Loucy (cell line): ENCODE data around the gene GRIK2.

Experiments used
- H2AFZ ChIP-seq: fragments of 200-600 bp; sonication (generic); 2 replicates; pipeline ENCODE4 v1.6.0; 2016; ENCODE audit warnings: antibody characterized with exemption, mild to moderate bottlenecking, low read length, moderate library complexity
- H3F3A ChIP-seq: fragments of 200-600 bp; 2 replicates; pipeline ENCODE4 v1.6.0; 2016; ENCODE audit warnings: antibody characterized with exemption, low read depth, mild to moderate bottlenecking
- H3K27me3 ChIP-seq: fragments of 200-600 bp; sonication (generic); 2 replicates; pipeline ENCODE4 v1.6.1; 2014; ENCODE audit warnings: low read length, mild to moderate bottlenecking; ENCODE audit not compliant: insufficient read depth, poor library complexity, severe bottlenecking
- H3K36me3 ChIP-seq: fragments of 200-600 bp; sonication (generic); 2 replicates; pipeline ENCODE4 v1.6.1; 2016; ENCODE audit warnings: low read length; ENCODE audit not compliant: insufficient read depth
- H3K4me1 ChIP-seq: fragments of 200-600 bp; sonication (generic); 2 replicates; pipeline ENCODE4 v1.5.1; 2014; ENCODE audit warnings: low read length, mild to moderate bottlenecking; ENCODE audit not compliant: insufficient read depth, poor library complexity, severe bottlenecking
- H3K4me2 ChIP-seq: fragments of 200-600 bp; sonication (generic); 2 replicates; pipeline ENCODE4 v1.6.0; 2014; ENCODE audit warnings: antibody characterized with exemption, low read length, low read depth, mild to moderate bottlenecking; ENCODE audit not compliant: poor library complexity, severe bottlenecking
- H3K4me3 ChIP-seq: fragments of 200-600 bp; sonication (generic); 2 replicates; pipeline ENCODE4 v1.5.1; 2014; ENCODE audit warnings: low read length, mild to moderate bottlenecking, mixed read lengths; ENCODE audit not compliant: poor library complexity, severe bottlenecking
- H3K79me2 ChIP-seq: fragments of 200-600 bp; sonication (generic); 2 replicates; pipeline ENCODE4 v1.6.1; 2014; ENCODE audit warnings: low read length; ENCODE audit not compliant: insufficient read depth
- H3K9ac ChIP-seq: fragments of 200-600 bp; sonication (generic); 2 replicates; pipeline ENCODE4 v1.6.0; 2014; ENCODE audit warnings: mild to moderate bottlenecking, low read depth, low read length, moderate library complexity; ENCODE audit not compliant: poor library complexity, severe bottlenecking
- H3K9me2 ChIP-seq: fragments of 200-600 bp; sonication (generic); replicated peaks from 2 replicates; pipeline ENCODE4 v1.6.1; 2016; ENCODE audit warnings: low read depth, low read length, mixed read lengths
- H3K9me3 ChIP-seq: fragments of 200-600 bp; sonication (generic); 2 replicates; pipeline ENCODE4 v1.6.1; 2014; ENCODE audit warnings: mild to moderate bottlenecking, antibody characterized with exemption, low read length, low read depth; ENCODE audit not compliant: insufficient read depth
- H4K20me1 ChIP-seq: fragments of 200-600 bp; sonication (generic); 2 replicates; pipeline ENCODE4 v1.6.0; 2014; ENCODE audit warnings: antibody characterized with exemption, low read length, mild to moderate bottlenecking; ENCODE audit not compliant: insufficient read depth, poor library complexity, severe bottlenecking
- EZH2phosphoT487 ChIP-seq: fragments of 200-600 bp; IDR thresholded peaks from 2 replicates; pipeline ENCODE4 v1.6.1; 2018; ENCODE audit warnings: antibody characterized with exemption, mild to moderate bottlenecking, moderate library complexity, borderline replicate concordance
- TF ChIP-seq, protein P1 (sequence below): fragments of 200-600 bp; sonication (generic); conservative IDR thresholded peaks from 2 replicates; pipeline ENCODE4 v1.5.1; 2014; ENCODE audit warnings: mild to moderate bottlenecking, antibody characterized with exemption, low read length

Gene GRIK2

DNA sequence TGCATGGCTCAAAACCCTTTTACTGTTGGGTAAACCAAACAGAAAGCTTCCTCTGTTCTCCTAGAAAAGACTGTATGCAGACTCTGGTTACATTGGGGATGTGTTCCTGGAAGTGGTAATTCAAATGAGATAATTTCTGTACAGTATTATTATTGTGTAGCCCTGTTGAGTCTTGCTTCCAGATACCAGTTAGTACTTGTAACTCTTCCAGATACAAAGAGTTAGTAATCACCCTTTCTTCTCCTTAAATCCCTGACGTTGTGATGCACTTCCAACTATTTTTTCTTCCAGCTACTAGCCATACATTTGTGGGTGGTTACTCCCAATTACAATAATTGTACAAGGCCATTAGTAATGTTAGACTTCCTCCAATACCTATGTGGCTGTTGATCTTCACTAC is 42.3 kb upstream of the GRIK2 start:
- H3K9me3 ChIP-seq: no peaks in the 10 kb centered on the region
- H3K9ac ChIP-seq: no peak overlapping the region
- no peak overlapping the region for H3K4me3 ChIP-seq
- no peaks in the 10 kb centered on the region for H3K4me1 ChIP-seq
- TF ChIP-seq, protein P1, sequence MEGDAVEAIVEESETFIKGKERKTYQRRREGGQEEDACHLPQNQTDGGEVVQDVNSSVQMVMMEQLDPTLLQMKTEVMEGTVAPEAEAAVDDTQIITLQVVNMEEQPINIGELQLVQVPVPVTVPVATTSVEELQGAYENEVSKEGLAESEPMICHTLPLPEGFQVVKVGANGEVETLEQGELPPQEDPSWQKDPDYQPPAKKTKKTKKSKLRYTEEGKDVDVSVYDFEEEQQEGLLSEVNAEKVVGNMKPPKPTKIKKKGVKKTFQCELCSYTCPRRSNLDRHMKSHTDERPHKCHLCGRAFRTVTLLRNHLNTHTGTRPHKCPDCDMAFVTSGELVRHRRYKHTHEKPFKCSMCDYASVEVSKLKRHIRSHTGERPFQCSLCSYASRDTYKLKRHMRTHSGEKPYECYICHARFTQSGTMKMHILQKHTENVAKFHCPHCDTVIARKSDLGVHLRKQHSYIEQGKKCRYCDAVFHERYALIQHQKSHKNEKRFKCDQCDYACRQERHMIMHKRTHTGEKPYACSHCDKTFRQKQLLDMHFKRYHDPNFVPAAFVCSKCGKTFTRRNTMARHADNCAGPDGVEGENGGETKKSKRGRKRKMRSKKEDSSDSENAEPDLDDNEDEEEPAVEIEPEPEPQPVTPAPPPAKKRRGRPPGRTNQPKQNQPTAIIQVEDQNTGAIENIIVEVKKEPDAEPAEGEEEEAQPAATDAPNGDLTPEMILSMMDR: no peak
- no peak for TF ChIP-seq EZH2phosphoT487
- H3K79me2 ChIP-seq: no peaks in the 10 kb centered on the region
- H4K20me1 ChIP-seq: no peaks in the 10 kb centered on the region
- no peaks in the 10 kb centered on the region for H3F3A ChIP-seq
- no peak overlapping the region for H3K4me2 ChIP-seq
- no peaks in the 10 kb centered on the region for H3K9me2 ChIP-seq
- H3K27me3 ChIP-seq: no peaks in the 10 kb centered on the region
- H2AFZ ChIP-seq: no peak overlapping the region
- H3K36me3 ChIP-seq: no peaks in the 10 kb centered on the region

DNA sequence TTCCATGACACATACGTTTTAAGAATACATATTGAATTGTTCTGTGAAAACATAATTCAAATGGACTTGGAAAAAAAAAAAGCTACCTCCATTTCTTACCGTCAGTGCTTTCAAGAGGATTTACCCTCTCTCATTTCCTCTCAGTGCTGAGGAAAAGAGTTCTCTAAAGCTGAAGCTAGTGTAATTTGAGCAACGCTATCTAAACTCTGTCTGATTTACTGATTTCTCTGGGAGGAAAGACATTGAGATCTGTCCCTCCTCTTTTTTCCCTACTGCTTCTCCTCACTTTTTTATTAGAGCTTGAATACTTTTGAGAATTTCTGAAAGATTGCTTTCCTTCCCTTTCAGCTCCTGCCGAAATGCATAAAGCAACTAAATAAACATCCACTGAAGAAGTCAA is 41.2 kb upstream of the GRIK2 start:
- Histone ChIP-seq H3K79me2 (no peaks in the 10 kb centered on the region), H3K27me3 (no peaks in the 10 kb centered on the region), H4K20me1 (no peaks in the 10 kb centered on the region), H3K4me2 (no peak overlapping the region), H3K4me1 (no peaks in the 10 kb centered on the region), H3K9ac (no peak overlapping the region), H3K9me3 (no peaks in the 10 kb centered on the region), H3K36me3 (no peaks in the 10 kb centered on the region), H3K9me2 (no peaks in the 10 kb centered on the region), H2AFZ (no peak overlapping the region), H3F3A (no peaks in the 10 kb centered on the region), H3K4me3 (no peak overlapping the region)
- no peak for TF ChIP-seq EZH2phosphoT487
- TF ChIP-seq, protein P1: no peak

DNA sequence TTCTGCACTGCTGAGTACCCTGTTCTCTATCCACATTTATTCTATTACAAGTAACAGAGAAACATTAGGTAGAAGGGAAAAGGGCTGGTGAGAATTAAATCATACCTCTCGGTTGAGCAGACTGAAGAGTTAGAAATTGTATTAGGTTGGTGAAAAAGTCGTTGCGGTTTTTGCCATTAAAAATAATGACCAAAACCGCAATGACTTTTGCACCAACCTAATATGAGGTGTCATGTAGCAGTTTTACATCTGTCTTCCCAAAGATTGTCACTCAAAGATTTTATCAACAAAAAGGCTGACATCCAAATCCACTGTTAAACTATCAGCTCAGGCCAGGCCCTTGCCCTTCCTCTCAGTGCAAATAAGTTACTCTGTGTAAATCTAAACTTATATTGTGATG is 28.3 kb upstream of the GRIK2 start:
- Histone ChIP-seq H3K27me3 (no peaks in the 10 kb centered on the region), H4K20me1 (no peaks in the 10 kb centered on the region), H3K9me2 (no peaks in the 10 kb centered on the region), H3K9me3 (no peaks in the 10 kb centered on the region), H3K36me3 (no peaks in the 10 kb centered on the region), H3K79me2 (no peaks in the 10 kb centered on the region), H3K4me1 (no peaks in the 10 kb centered on the region), H3F3A (no peaks in the 10 kb centered on the region), H3K4me3 (no peak overlapping the region), H3K9ac (no peak overlapping the region), H3K4me2 (no peak overlapping the region), H2AFZ (no peak overlapping the region)
- no peak for TF ChIP-seq EZH2phosphoT487
- TF ChIP-seq, protein P1: no peak
